ENCODE data around the gene KIF16B.

KIF16B gene

GRCh38 chr20:16390991-16391390 lies 182.3 kb downstream of the KIF16B start:
- DNase-seq, result no peak

- DNase-seq, result no peak
These were observed 184.5 kb downstream of the KIF16B start for GRCh38 chr20:16388731-16389130.

- DNase-seq, result no peak
These were observed 185.6 kb downstream of the KIF16B start for GRCh38 chr20:16387666-16388065.

- no peak for DNase-seq
These were observed 187.4 kb downstream of the KIF16B start for GRCh38 chr20:16385891-16386290.

- DNase-seq, result no peak
These were observed 187.8 kb downstream of the KIF16B start for GRCh38 chr20:16385462-16385861.

GRCh38 chr20:16381444-16381843 lies 191.8 kb downstream of the KIF16B start:
- DNase-seq, result no peak

- DNase-seq, result no peak
These were observed 194.4 kb downstream of the KIF16B start for GRCh38 chr20:16378712-16379370.

- DNase-seq, result no peak
These were observed 195.1 kb downstream of the KIF16B start for GRCh38 chr20:16378122-16378521.

- no peak for DNase-seq
These were observed 203.8 kb downstream of the KIF16B start for GRCh38 chr20:16369441-16369840.

GRCh38 chr20:16368645-16369292 lies 204.5 kb downstream of the KIF16B start:
- no peak for DNase-seq

- DNase-seq, result no peak
These were observed 205.2 kb downstream of the KIF16B start for GRCh38 chr20:16367948-16368560.

GRCh38 chr20:16366529-16366928 lies 206.7 kb downstream of the KIF16B start:
- no peak for DNase-seq

- no peak for DNase-seq
These were observed 208.9 kb downstream of the KIF16B start for GRCh38 chr20:16364320-16364687.

- DNase-seq, result no peak
These were observed 209.5 kb downstream of the KIF16B start for GRCh38 chr20:16363506-16364319.

GRCh38 chr20:16362642-16363041 lies 210.6 kb downstream of the KIF16B start:
- no peak for DNase-seq

- DNase-seq, result no peak
These were observed 212.6 kb downstream of the KIF16B start for GRCh38 chr20:16360668-16361067.

- DNase-seq, result no peak
These were observed 219.8 kb downstream of the KIF16B start for GRCh38 chr20:16353417-16353781.

GRCh38 chr20:16352751-16353416 lies 220.4 kb downstream of the KIF16B start:
- no peak for DNase-seq

- no peak for DNase-seq
These were observed 220.9 kb downstream of the KIF16B start for GRCh38 chr20:16352321-16352720.

- no peak for DNase-seq
These were observed 221.8 kb downstream of the KIF16B start for GRCh38 chr20:16351415-16351814.

GRCh38 chr20:16350465-16350864 lies 222.8 kb downstream of the KIF16B start:
- no peak for DNase-seq

GRCh38 chr20:16349523-16350260 lies 223.6 kb downstream of the KIF16B start:
- DNase-seq, result no peak
